HG03342 (cell line): Measurements from ENCODE around the gene KCNJ1.

Experiments used
- ATAC-seq: cut with Tn5 transposase; IDR thresholded peaks from one replicate; pipeline ENCODE4 v1.9.1; 2021; ENCODE audit warnings: mild to moderate bottlenecking, moderate library complexity; ENCODE audit not compliant: unreplicated experiment

KCNJ1 gene

GRCh38 chr11:128867277-128867676 is at the start of gene KCNJ1:
Gene KCNJ1 (minus strand): TSS chr11:128867296. CDS start chr11:128840243, 27,053 bp downstream.
- ATAC-seq = no peak

GRCh38 chr11:128916681-128917080 is 49.6 kb upstream of the KCNJ1 start:
- ATAC-seq = no peak

GRCh38 chr11:128916037-128916572 is 49.0 kb upstream of the KCNJ1 start:
- no peak for ATAC-seq

- ATAC-seq = no peak
Measured at GRCh38 chr11:128915149-128915521, 48.0 kb upstream of the KCNJ1 start.

- no peak for ATAC-seq
Measured at GRCh38 chr11:128914216-128915148, 47.4 kb upstream of the KCNJ1 start.

GRCh38 chr11:128913806-128914205 is 46.7 kb upstream of the KCNJ1 start:
- no peak for ATAC-seq

GRCh38 chr11:128911701-128912100 is 44.6 kb upstream of the KCNJ1 start:
- no peak for ATAC-seq

GRCh38 chr11:128911239-128911638 is 44.1 kb upstream of the KCNJ1 start:
- ATAC-seq = no peak

- no peak for ATAC-seq
Measured at GRCh38 chr11:128910576-128910975, 43.5 kb upstream of the KCNJ1 start.

GRCh38 chr11:128909438-128910125 is 42.5 kb upstream of the KCNJ1 start:
- no peak for ATAC-seq

GRCh38 chr11:128908391-128909246 is 41.5 kb upstream of the KCNJ1 start:
- ATAC-seq = no peak

GRCh38 chr11:128907585-128907984 is 40.5 kb upstream of the KCNJ1 start:
- no peak for ATAC-seq

- no peak for ATAC-seq
Measured at GRCh38 chr11:128906185-128907050, 39.3 kb upstream of the KCNJ1 start.

- peak; percentile 42 for ATAC-seq
Measured at GRCh38 chr11:128905345-128906184, 38.5 kb upstream of the KCNJ1 start.

GRCh38 chr11:128904656-128905344 is 37.7 kb upstream of the KCNJ1 start:
- peak; percentile 33 for ATAC-seq

- ATAC-seq = no peak
Measured at GRCh38 chr11:128904303-128904655, 37.2 kb upstream of the KCNJ1 start.

- ATAC-seq = no peak
Measured at GRCh38 chr11:128903248-128904061, 36.4 kb upstream of the KCNJ1 start.
